AG09319 (cell line): ENCODE results near the gene ANAPC2.

Experiments used
- DNase-seq: peaks from one replicate; pipeline ENCODE4 v3.0.0-alpha.2; 2010; ENCODE audit warnings: low read depth; ENCODE audit errors: extremely low read depth
- CTCF ChIP-seq: IDR thresholded peaks from 2 replicates; pipeline ENCODE4 v1.5.1; 2011; ENCODE audit warnings: low read depth, mild to moderate bottlenecking, inconsistent platforms, low read length, moderate library complexity

Gene ANAPC2

DNA sequence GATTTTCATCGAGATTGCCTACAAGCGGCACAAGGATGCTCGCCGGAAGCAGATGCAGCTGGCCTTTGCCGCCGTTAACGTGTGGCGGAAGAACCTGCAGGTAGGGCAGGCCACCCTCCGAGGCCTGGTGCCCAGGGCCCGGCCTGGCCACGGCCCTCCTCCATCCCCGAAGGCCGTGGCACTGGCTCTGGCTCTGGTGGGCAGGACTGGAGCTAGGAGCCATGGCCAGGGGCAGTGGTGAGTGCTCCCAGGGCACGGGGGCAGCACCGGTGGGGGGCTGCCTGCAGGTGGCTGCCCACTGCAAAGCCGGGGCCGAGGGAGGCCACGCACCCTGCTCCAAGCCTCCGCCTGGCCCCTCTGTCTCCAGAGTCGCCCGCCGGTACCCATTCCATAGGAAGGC, 24.6 kb downstream of the ANAPC2 start:
- no peak for TF ChIP-seq CTCF
- no peak for DNase-seq

GRCh38 chr9:137163365-137163715, 25.0 kb downstream of the ANAPC2 start:
- no peak for DNase-seq
- TF ChIP-seq CTCF, result no peak

GRCh38 chr9:137162505-137163364, 25.6 kb downstream of the ANAPC2 start:
- no peak for DNase-seq
- TF ChIP-seq CTCF, result no peak

GRCh38 chr9:137161558-137162486, 26.5 kb downstream of the ANAPC2 start:
- no peak for TF ChIP-seq CTCF
- DNase-seq, result no peak

- no peak for TF ChIP-seq CTCF
Observed at GRCh38 chr9:137160716-137161557, 27.4 kb downstream of the ANAPC2 start.

GRCh38 chr9:137160054-137160425, 28.3 kb downstream of the ANAPC2 start:
- TF ChIP-seq CTCF, result no peak
- no peak for DNase-seq

More at GRCh38 chr9:137160716-137161557, 27.4 kb downstream of the ANAPC2 start:
- DNase-seq, result no peak
